ENCODE measurements around the gene TSHR. TPM values are rescaled to one million over a fixed set of nuclear protein-coding genes. Genes with fewer than 3 reads are reported as not detected.

The TSHR gene
- total and polyA plus RNA-seq, 2 of the 4 experiments (the other 2 are of a cell fraction) = not detected

GRCh38 chr14:81172881-81173280 is 217.5 kb downstream of the TSHR start:
- Histone ChIP-seq H2AK5ac (ENCODE audit: low read depth, low read length) (peak overlapping the region; percentile 64; the same call in 1 of the 2 replicates), H3K79me1 (ENCODE audit: low read depth in 1 of 2, low read length in 2 of 2) (peaks cover 0 to 6% of the 10 kb centered on the region in 2 experiments; a peak in 1 of 4 replicates), H3K4me2 (ENCODE audit: low read depth, low read length) (peak overlapping the region; percentile 64), H3K4ac (ENCODE audit: low read depth, low read length) (peak overlapping the region; percentile 54; the same call in 1 of the 2 replicates), H2BK15ac (ENCODE audit: low read depth, low read length) (no peak overlapping the region), H2BK5ac (ENCODE audit: low read depth, low read length, poor library complexity, severe bottlenecking) (peak overlapping the region; percentile 47), H3K9me1 (ENCODE audit: insufficient read depth, low read length) (peaks cover 4% of the 10 kb centered on the region; the same call in 1 of the 2 replicates), H3K23ac (ENCODE audit: low read depth, low read length) (0 out of 2 replicates have a peak overlapping the region, but pooled peaks have one; percentile 15), H3K27me3 (ENCODE audit: control insufficient read depth, insufficient read depth, low read length) (no peaks in the 10 kb centered on the region), H4K5ac (ENCODE audit: low read depth, low read length) (no peak overlapping the region), H3K9me3 (ENCODE audit: control insufficient read depth, insufficient read depth, low read length) (no peaks in the 10 kb centered on the region), H2BK120ac (ENCODE audit: low read depth, low read length) (no peak overlapping the region), H2AFZ (replicated peaks; ENCODE audit: low read length, poor library complexity) (peak overlapping the region; percentile 3), H4K91ac (ENCODE audit: insufficient read depth, low read depth, low read length) (no peak overlapping the region), H3K18ac (ENCODE audit: low read depth, low read length) (peak overlapping the region; percentile 77; the same call in 1 of the 2 replicates), H3K14ac (replicated peaks; ENCODE audit: low read depth, low read length) (no peak overlapping the region), H3K4me1 (ENCODE audit: control insufficient read depth, insufficient read depth, low read length) (peaks cover 9% of the 10 kb centered on the region; the same call in 1 of the 2 replicates), H3K56ac (ENCODE audit: extremely low read depth, insufficient read depth, low read length) (no peak overlapping the region), H4K20me1 (ENCODE audit: insufficient read depth, low read length) (no peaks in the 10 kb centered on the region), H3K36me3 (ENCODE audit: control insufficient read depth, insufficient read depth, low read length) (no peaks in the 10 kb centered on the region), H2AK9ac (replicated peaks; ENCODE audit: low read depth, low read length, poor library complexity) (no peak overlapping the region), H3K9ac (ENCODE audit: low read depth, low read length) (no peak overlapping the region), H2BK20ac (ENCODE audit: low read depth, low read length) (no peak overlapping the region), H3K4me3 (ENCODE audit: insufficient read depth, low read depth, low read length) (no peak overlapping the region), H3K27ac (ENCODE audit: insufficient read depth, low read length) (no peak overlapping the region; the same call in 1 of the 2 replicates), H4K8ac (ENCODE audit: low read depth in 2 of 2, low read length in 2 of 2) (no peak overlapping the region)
- ATAC-seq (ENCODE audit: low read depth) (no peak), DNase-seq (peak; percentile 22)
- in situ Hi-C loops (cut with MboI; ENCODE audit: low sequenced_read_pairs) (no loop called here), dilution Hi-C loops (cut with HindIII; ENCODE audit: low sequenced_read_pairs, unreplicated experiment) (no loop called here), intact Hi-C loops (cut with micrococcal nuclease) (loop anchor here (5.0 kb wide), 1 partner anchor 44 kb away; no protein-coding TSS in a partner anchor)
- BruUV-seq (replicated peaks) = no TSS peak
- TF ChIP-seq, protein P1, sequence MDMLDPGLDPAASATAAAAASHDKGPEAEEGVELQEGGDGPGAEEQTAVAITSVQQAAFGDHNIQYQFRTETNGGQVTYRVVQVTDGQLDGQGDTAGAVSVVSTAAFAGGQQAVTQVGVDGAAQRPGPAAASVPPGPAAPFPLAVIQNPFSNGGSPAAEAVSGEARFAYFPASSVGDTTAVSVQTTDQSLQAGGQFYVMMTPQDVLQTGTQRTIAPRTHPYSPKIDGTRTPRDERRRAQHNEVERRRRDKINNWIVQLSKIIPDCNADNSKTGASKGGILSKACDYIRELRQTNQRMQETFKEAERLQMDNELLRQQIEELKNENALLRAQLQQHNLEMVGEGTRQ (IDR thresholded peaks at IDR 0.05; ENCODE audit: low read depth, low read length) = no peak
- TF ChIP-seq MXI1 (IDR thresholded peaks at IDR 0.05; ENCODE audit: borderline replicate concordance, low read depth, low read length) (no peak), RCOR1 (IDR thresholded peaks at IDR 0.05; ENCODE audit: insufficient replicate concordance, low read length) (no peak), CHD1 (IDR thresholded peaks at IDR 0.05; ENCODE audit: low read depth, low read length) (no peak), FOS (IDR thresholded peaks at IDR 0.05; ENCODE audit: low read depth, low read length) (no peak), MAZ (IDR thresholded peaks at IDR 0.05; ENCODE audit: borderline replicate concordance, low read depth, low read length) (no peak), POLR2A (IDR thresholded peaks at IDR 0.05; ENCODE audit: low read depth, low read length) (no peak), RAD21 (IDR thresholded peaks at IDR 0.05; ENCODE audit: low read length) (no peak)
- TF ChIP-seq, protein P2, sequence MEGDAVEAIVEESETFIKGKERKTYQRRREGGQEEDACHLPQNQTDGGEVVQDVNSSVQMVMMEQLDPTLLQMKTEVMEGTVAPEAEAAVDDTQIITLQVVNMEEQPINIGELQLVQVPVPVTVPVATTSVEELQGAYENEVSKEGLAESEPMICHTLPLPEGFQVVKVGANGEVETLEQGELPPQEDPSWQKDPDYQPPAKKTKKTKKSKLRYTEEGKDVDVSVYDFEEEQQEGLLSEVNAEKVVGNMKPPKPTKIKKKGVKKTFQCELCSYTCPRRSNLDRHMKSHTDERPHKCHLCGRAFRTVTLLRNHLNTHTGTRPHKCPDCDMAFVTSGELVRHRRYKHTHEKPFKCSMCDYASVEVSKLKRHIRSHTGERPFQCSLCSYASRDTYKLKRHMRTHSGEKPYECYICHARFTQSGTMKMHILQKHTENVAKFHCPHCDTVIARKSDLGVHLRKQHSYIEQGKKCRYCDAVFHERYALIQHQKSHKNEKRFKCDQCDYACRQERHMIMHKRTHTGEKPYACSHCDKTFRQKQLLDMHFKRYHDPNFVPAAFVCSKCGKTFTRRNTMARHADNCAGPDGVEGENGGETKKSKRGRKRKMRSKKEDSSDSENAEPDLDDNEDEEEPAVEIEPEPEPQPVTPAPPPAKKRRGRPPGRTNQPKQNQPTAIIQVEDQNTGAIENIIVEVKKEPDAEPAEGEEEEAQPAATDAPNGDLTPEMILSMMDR (conservative IDR thresholded peaks at IDR 0.05; ENCODE audit: low read depth, low read length) = no peak
- CTCF ChIA-PET = interaction anchor here (0.6 to 1.9 kb wide), 3 partner anchors 9 to 186 kb away, joined by 3 to 8 read pairs (median 4); no protein-coding TSS in a partner anchor
- POLR2A ChIA-PET (ENCODE audit: unreplicated experiment) = interaction anchor here (0.8 kb wide), 1 partner anchor 48 kb away, joined by 12 read pairs; the partner anchor contains the start of gene GTF2A1
- no CpG with 5 or more reads among the region's 3 CpGs for WGBS, 2 experiments (ENCODE audit: extremely low coverage in 2 of 2, insufficient read length in 1 of 2)
